ENCODE results near the gene NBPF12.
"Not testable (repeated sequence)": the region's sequence is repeated elsewhere in the genome, so short reads cannot be mapped to it uniquely, and the experiment has no call there.

GRCh38 chr1:146892331-146892730 is 45.8 kb upstream of the NBPF12 start:
- not testable (repeated sequence) for TF ChIP-seq ATF2 (IDR thresholded peaks at IDR 0.05; ENCODE audit: low read length); NANOG (IDR thresholded peaks at IDR 0.05; ENCODE audit: insufficient read depth, low read depth, low read length, poor library complexity, severe bottlenecking)
